NCI-H187 (cell line): ENCODE results near the gene FAM20B.

Source experiments
- DNase-seq, 2 experiments: peaks; one replicate each; lab custom pipeline; 2025; lab: John Stamatoyannopoulos, UW

The FAM20B gene

GRCh38 chr1:179048339-179049124 lies 22.8 kb downstream of the FAM20B start:
- no peak for DNase-seq

- no peak for DNase-seq
These were observed 27.1 kb downstream of the FAM20B start for GRCh38 chr1:179052776-179053175.

GRCh38 chr1:179053486-179053885 lies 27.8 kb downstream of the FAM20B start:
- DNase-seq: no peak

GRCh38 chr1:179055937-179056336 lies 30.2 kb downstream of the FAM20B start:
- DNase-seq: no peak

- DNase-seq: no peak
These were observed 33.1 kb downstream of the FAM20B start for GRCh38 chr1:179058487-179059483.

- DNase-seq: no peak
These were observed 35.9 kb downstream of the FAM20B start for GRCh38 chr1:179061360-179062282.

- DNase-seq: no peak
These were observed 40.8 kb downstream of the FAM20B start for GRCh38 chr1:179066471-179066870.

- no peak for DNase-seq
These were observed 51.7 kb downstream of the FAM20B start for GRCh38 chr1:179077396-179077795.

GRCh38 chr1:179079113-179079761 lies 53.5 kb downstream of the FAM20B start:
- peak; percentile 27 to 81 for DNase-seq

- no peak for DNase-seq
These were observed 55.4 kb downstream of the FAM20B start for GRCh38 chr1:179080866-179081686.

- DNase-seq: peak; percentile 90 to 93
These were observed 56.1 kb downstream of the FAM20B start, which contains the start of gene TOR3A for GRCh38 chr1:179081687-179082332. Gene TOR3A (plus strand): TSS chr1:179082070. CDS start chr1:179082129, 59 bp downstream.

GRCh38 chr1:179082333-179082998 lies 56.8 kb downstream of the FAM20B start:
- DNase-seq: no peak

- no peak for DNase-seq
These were observed 57.3 kb downstream of the FAM20B start for GRCh38 chr1:179082999-179083335.

- DNase-seq: no peak
These were observed 57.8 kb downstream of the FAM20B start for GRCh38 chr1:179083533-179083932.

- DNase-seq: no peak
These were observed 62.0 kb downstream of the FAM20B start for GRCh38 chr1:179087665-179088064.

- no peak for DNase-seq
These were observed 64.3 kb downstream of the FAM20B start for GRCh38 chr1:179089827-179090482.

GRCh38 chr1:179090522-179090921 lies 64.8 kb downstream of the FAM20B start:
- no peak for DNase-seq

GRCh38 chr1:179090923-179091322 lies 65.2 kb downstream of the FAM20B start:
- no peak for DNase-seq

GRCh38 chr1:179091691-179092165 lies 66.0 kb downstream of the FAM20B start:
- no peak for DNase-seq
